PFSK-1 (cell line): ENCODE results near the gene TRA2B. TPM values are rescaled to one million over a fixed set of nuclear protein-coding genes. Genes with fewer than 3 reads are reported as not detected.
A peak's percentile ranks its signal among the peaks of the same experiment; 100 is the strongest.

ENCODE experiments used
- FOXP2 ChIP-seq: optimal IDR thresholded peaks from 2 replicates; pipeline ENCODE3; 2011; ENCODE audit warnings: borderline replicate concordance, control low read depth, inconsistent platforms; ENCODE audit not compliant: insufficient read depth; ENCODE audit errors: extremely low read length, extremely low read depth
- POLR2AphosphoS5 ChIP-seq: IDR thresholded peaks from 2 replicates; pipeline ENCODE4 v1.6.1; 2012; ENCODE audit warnings: low read depth, mild to moderate bottlenecking, control low read depth, low read length, moderate library complexity
- REST ChIP-seq, 2 experiments: IDR thresholded peaks; 2 replicates each; pipeline versions ENCODE4 v1.6.1 to v1.8.0; 2011 to 2012; ENCODE audit warnings: low read depth in 2 of 2, low read length in 2 of 2, control low read depth in 1 of 2, inconsistent platforms in 1 of 2, mild to moderate bottlenecking in 1 of 2, moderate library complexity in 1 of 2; ENCODE audit not compliant: insufficient read depth in 1 of 2
- SIN3A ChIP-seq: IDR thresholded peaks from 2 replicates; pipeline ENCODE4 v1.6.1; 2012; ENCODE audit warnings: mild to moderate bottlenecking, low read length, moderate library complexity, borderline replicate concordance; ENCODE audit not compliant: insufficient read depth
- TAF1 ChIP-seq: IDR thresholded peaks from 2 replicates; pipeline ENCODE4 v1.6.1; 2012; ENCODE audit warnings: low read length, control low read depth, borderline replicate concordance; ENCODE audit not compliant: insufficient read depth
- polyA plus RNA-seq: library from polyadenylated mRNA; unstranded; fragments of >200 nt; gene quantifications from one replicate; pipeline ENCODE4 v1.2.1, GENCODE V29; 2012; ENCODE audit warnings: low read depth, missing spikeins; ENCODE audit not compliant: insufficient read length

TRA2B gene
- polyA plus RNA-seq, result 219 TPM

- TF ChIP-seq REST (IDR thresholded peaks at IDR 0.05; ENCODE audit: insufficient read depth in 1 of 2, low read depth in 2 of 2, low read length in 2 of 2) (peak in 1 of 2 experiments; percentile 66; a peak in 1 of 4 replicates), SIN3A (peak; percentile 67; the same call in 1 of the 2 replicates), FOXP2 (peak; percentile 90), POLR2AphosphoS5 (peak; percentile 98), TAF1 (peak; percentile 99)
Observed at GRCh38 chr3:185937689-185938374, at the start of gene TRA2B. Gene TRA2B, minus strand, starts transcription at chr3:185938014. Its CDS starts 154 bp downstream, at chr3:185937860.

- TF ChIP-seq POLR2AphosphoS5, result no peak
- TF ChIP-seq TAF1, result no peak
- TF ChIP-seq FOXP2, result no peak
- TF ChIP-seq SIN3A, result no peak
- no peak for TF ChIP-seq REST (IDR thresholded peaks at IDR 0.05; ENCODE audit: insufficient read depth in 1 of 2, low read depth in 2 of 2, low read length in 2 of 2)
Observed at GRCh38 chr3:185986198-185986777, 48.5 kb upstream of the TRA2B start.

GRCh38 chr3:185984203-185984602, 46.4 kb upstream of the TRA2B start:
- TF ChIP-seq REST (IDR thresholded peaks at IDR 0.05; ENCODE audit: insufficient read depth in 1 of 2, low read depth in 2 of 2, low read length in 2 of 2) (no peak), POLR2AphosphoS5 (no peak), FOXP2 (no peak), SIN3A (no peak), TAF1 (no peak)

GRCh38 chr3:185983495-185984141, 45.8 kb upstream of the TRA2B start:
- no peak for TF ChIP-seq POLR2AphosphoS5
- TF ChIP-seq REST (IDR thresholded peaks at IDR 0.05; ENCODE audit: insufficient read depth in 1 of 2, low read depth in 2 of 2, low read length in 2 of 2), result no peak
- TF ChIP-seq SIN3A, result no peak
- no peak for TF ChIP-seq TAF1
- no peak for TF ChIP-seq FOXP2
